GM21526 (cell line): ENCODE measurements around the gene MAPKAPK3.
A peak's percentile ranks its signal among the peaks of the same experiment; 100 is the strongest.

Experiments used
- ATAC-seq: cut with Tn5 transposase; IDR thresholded peaks from one replicate; pipeline ENCODE4 v1.9.1; 2021; ENCODE audit warnings: moderate library complexity; ENCODE audit not compliant: unreplicated experiment, low FRiP score

Gene MAPKAPK3

DNA sequence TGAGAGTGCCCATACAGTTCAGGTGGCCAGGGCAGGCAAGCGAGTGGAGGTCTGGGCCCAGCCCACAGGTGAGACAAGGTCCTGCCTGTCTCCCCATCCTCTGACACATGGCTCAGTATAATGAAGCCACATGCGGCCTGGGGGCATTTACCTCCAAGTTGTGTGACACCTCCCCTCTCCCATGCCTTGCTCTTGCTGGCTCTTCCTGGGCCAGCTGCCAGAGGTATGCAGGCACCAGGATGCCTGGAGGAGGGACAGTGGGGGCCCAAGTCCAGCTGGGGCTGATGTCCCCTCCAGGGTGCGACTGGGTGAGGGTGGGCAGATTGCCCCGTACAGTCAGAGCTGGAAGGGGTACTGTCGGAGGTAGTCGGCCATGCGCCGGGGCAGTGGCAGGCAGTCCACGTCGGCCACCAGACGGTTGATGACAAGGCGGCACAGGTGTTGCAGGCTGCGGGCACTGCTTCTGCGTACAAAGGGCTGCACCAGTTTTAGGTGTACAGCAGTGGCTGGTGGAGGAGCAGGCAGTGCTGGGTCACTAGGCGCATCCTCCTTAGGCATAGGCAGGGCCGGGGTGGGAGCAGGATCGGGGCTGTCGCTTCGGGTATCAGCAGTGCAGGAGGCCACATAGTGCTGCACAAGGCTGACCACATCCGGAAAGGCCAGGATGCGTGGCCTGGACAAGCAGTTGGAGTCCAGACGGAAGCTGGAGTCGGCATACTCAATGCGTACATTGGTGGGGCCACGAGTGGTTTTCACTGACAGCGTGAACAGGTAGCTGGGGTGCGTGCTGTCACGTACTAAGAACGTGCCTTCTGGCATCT lies 9.5 kb upstream of the MAPKAPK3 start:
- no peak for ATAC-seq

GRCh38 chr3:50608278-50608677 lies 8.7 kb upstream of the MAPKAPK3 start:
- ATAC-seq: no peak

DNA sequence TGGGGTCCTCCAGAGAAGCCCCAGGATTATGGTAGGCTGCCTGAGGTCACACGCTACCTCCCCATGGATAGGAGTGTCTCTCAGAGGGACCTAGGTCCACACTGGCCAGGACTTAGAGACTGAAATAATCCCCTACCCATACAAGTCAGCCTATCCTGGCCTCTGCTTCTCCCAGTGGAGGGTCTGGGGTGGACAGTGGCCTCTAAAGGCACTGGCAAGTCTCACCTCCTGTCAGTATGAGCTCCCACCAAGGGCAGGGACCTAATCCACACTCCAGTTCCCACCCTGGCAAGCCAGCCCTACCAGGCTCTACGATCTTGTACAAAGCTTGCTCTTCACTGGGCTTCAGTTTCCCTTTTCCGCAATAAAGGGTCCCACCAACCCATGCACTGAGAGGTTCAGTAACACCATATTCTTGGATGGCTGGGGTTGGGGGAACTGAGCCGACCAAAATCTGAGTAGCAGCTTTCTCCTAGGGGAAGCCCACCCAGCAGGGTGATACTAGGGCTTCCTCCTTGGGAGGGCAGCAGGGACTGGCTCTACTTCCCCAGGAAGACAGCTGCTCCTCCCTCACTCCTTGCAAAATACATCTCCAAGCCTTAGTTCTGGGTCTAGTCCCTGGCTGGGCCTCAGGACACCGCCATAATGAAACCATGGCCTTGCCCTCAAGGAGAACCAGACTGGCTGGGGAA lies 7.7 kb upstream of the MAPKAPK3 start:
- ATAC-seq: no peak

DNA sequence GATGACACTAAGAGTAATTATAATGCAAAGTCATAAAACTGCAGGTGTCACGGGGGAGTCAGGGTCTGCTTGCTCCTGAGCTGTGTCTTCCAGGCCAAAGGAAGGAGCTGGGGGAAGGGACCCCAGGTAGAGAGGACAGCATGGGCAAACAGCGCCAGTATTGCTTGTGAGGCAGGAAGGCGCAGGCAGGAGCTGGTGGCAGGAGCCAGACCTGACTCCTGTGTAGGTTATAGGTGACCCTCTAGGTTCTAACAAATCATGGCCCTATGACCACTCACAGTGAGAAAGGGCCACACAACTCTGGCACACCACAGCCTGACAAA lies 7.2 kb upstream of the MAPKAPK3 start:
- ATAC-seq: no peak

DNA sequence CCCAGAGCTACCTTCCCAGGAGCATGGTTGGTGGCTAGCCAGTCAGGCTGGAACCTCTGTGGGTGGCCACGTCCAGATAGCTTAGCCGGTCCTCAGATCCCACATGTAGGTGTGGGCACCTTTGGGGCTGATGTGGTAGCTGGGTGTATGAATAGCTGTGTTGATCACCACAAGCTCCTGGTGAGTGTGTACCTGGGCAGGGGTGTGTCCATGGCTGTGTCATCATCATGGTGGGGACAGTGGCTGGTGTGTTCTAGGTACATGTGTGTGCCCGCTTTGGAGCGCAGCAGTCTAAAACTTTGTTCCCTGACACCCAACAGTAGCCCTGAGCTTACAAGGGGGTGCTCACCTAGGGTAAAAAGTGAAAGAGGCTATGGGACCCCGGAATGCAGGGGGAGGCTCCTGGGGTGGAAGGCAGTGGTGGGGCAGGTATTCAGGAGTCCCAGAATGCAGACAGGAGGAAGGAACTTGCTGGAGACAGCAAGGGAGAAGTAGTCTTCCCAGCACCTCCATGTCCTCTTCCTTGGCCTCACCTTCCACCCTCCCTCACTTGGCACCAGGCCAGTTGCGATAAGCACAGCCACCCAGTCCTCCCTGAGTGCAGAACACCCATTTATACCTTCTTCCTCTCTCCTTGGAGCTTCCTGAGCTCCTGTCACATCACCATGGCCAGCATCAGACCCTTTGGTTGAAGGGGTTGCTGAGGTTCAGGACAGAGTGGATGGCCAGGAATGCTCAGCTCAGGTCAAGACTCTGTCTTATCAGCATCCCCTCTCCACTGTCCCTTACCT lies 6.6 kb upstream of the MAPKAPK3 start:
- ATAC-seq: no peak

GRCh38 chr3:50610992-50611463 lies 5.9 kb upstream of the MAPKAPK3 start:
- ATAC-seq: no peak

DNA sequence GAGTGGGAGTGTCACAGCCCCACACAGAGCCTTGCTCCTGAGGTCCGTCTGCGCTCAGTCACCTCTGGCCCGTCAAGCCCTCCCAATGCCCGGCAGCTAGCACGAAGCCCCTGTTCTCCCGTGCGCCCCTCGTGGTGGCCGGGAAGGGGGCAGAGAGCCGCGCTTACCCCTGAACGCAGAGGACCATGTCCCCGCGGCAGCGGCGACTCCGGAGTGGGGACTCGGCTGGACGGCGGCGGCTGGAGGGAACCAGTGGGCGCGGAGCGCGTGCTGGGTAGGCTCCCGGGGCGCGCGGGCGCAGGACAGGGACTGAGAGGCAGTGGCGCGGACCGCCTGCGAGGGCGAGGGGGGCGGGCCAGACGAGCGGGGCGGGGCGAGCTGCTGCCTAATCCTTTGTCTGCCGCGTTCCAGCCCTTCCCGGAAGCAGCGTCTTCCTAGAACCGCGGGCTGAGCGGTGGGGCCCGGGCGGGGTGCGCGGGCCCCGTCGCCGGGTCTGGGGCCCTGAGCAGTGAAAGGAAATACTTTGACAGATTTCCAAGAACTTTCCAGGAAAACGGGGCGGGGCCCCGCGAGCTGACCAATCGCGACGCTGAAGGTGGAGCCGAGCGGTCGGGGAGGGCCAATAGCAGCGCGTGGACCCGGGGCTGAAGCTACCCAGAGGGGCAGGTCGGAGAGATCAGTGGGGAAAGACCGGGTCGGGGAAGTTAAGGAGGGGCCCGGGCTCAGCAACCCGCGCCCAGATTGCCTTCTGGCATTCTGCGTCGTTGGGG lies 5.3 kb upstream of the MAPKAPK3 start, which contains the start of gene CISH:
Gene CISH, minus strand, starts transcription at position 311 of the 770 bp plus-strand sequence. Its CDS starts 124 bp downstream, at position 187.
- peak; percentile 62 for ATAC-seq

DNA sequence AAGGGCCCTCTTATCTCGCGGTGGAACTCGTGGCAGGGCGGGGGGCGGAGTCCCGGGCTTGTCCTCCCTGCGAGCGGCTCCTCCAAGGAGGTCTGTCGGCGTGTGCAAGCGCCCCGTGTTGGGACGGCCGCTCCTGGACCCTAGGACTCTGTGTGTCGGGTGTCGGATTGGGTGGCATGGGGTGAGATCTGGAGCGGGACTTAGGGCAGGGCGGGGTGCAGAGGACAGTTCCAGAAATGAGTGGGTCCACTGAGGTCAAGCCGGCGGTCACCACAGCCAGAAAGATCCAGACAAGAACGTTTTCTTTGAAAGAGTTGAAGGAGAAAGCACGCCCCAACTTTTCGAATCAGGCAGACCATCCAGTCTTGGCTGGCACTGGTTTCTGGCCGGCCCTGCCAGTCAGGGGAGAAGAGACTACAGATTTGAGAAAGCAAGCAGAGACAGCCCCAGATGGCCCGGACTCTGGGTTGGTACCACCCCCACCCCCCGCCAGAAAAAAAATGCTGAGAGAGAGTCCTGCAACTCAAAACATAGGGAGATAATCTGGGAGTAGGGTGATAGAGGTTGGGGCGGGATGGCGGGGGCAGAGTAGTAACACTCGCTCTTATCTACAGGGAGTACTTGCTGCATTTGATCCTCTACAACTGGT lies 4.6 kb upstream of the MAPKAPK3 start:
- peak; percentile 6 for ATAC-seq

DNA sequence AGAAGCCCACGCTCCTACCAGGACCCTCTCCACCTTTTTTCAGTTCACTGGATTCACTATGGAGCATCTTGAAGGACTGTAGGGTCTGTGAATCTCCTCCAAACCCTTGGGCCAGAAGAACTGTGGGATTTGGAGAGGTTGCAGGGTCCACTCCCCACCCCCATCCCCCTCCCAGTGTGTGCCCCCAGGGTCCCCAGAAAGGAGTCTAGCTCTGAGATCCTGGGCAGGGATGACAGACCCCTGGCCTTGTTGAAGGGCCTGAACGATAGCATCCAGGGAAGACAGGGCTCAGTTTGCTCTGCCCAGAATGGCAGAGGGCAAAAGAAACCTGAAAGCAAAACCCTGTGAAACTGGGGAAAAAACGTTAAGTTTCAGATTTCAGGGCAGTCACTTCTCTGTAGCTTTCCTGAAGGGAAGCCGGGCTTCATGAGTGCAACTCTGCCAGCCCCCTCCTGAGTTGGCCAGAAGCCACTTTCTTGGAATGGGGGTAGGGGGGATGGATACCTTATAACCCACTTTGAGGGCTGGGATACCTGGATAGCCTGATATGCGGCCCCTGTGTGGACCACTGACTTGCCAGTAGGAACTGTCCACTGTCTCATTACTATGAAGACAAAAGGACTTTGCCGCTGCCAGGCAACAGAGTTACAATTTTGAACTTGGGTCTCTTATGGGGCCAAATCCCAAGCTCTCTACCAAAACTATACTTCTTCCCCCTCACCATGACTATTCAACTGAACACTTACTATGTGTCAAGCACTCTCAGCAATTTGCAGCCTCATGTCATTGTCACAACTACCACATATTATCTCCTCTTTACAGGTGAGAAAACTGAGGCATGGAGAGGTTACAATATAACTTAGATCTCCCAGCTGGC lies 3.7 kb upstream of the MAPKAPK3 start:
- ATAC-seq: no peak

DNA sequence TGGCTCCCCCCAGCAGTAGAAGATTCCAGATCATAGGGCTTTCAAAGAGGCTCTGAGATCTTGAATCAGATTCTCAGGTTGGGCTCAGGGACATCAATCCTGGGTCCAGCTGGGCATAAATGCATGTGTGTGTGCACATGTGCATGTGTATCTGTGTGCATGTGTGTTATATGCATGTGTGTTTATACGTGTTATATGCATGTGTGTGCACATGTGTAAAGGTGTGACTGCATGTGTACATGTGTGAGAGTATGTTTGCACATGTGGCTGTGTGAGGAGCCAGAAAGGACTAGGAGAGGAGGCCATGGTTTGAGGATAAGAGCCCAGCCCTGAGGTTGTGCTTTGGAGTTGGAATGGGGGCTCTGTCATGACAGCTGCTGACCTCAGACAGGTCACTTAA lies 1.8 kb upstream of the MAPKAPK3 start:
- ATAC-seq: no peak

- ATAC-seq: no peak
Measured at GRCh38 chr3:50616003-50616769, 765 bp upstream of the MAPKAPK3 start.

- ATAC-seq: peak; percentile 60
Measured at GRCh38 chr3:50616770-50617095, 218 bp upstream of the MAPKAPK3 start.

DNA sequence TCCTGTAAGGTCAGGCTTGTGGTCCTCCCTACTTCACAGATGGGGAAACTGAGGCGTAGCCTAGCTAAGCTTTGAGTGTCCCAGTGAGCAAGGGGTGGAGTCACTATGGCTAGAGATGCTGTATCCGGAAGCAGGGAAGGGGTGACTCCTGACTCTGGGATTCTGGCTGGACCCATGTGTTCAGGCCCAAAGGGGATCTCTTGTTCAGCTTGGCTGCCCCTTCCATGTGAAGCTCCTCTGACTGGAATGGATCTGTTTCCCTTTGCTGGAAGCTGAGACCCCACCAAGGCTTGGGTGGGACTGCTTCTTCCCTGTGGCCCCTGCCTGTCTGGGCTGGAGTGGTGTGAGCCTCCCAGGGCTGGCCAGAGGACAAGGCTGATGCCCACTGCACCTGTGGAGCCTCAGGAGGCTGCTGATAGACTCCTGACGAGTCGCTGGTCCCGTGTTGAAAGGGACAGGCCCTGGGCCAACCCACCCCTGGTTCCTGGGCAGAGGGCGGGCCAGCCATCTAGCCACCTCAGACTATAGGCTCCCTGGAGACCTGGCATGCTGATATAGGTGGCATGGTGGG lies 1.0 kb downstream of the MAPKAPK3 start:
- ATAC-seq: no peak

- ATAC-seq: no peak
Measured at GRCh38 chr3:50620420-50620819, 3.5 kb downstream of the MAPKAPK3 start.

DNA sequence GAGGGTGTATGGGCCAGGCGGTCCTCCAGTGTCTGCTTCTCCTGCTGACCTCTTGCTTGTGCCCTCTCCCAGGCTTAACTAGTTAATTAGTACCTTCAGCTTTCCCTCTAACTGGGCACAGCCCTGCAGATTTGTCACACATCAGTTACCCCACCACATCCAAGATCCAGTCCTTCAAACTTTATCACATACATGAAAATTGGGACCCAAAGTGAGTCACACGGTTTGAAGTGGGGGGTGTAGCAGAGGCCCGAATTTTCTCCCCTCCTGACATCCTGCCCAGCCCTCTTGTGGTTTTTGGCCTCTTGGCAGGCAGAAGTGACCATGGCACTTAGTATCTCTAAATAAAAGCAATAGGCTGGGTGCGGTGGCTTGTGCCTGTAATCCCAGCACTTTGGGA lies 3.9 kb downstream of the MAPKAPK3 start:
- ATAC-seq: no peak

- ATAC-seq: no peak
Measured at GRCh38 chr3:50622881-50623280, 5.9 kb downstream of the MAPKAPK3 start.

GRCh38 chr3:50623840-50624474 lies 7.0 kb downstream of the MAPKAPK3 start:
- no peak for ATAC-seq

DNA sequence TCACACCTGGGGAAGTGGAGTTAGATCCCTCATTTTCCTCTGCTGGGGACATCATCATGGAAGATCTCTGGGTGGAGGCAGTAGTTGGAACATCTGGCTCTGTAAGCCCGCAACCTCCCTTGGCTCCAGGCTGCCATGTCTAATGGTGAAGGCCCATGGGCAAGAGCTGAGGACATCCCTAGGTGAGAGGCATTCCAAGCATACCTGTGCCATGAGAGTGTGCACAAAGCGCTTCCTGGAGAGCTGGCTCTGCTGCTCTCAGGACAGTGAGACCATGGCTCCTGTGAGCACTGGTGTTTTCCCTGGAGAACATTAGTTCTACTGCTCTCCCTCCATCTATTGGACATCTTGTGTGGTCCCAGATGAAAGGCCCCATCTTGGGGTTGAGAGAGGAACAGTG lies 7.7 kb downstream of the MAPKAPK3 start:
- no peak for ATAC-seq
